HEK293 (cell line): ENCODE data around the gene SPATA2L.

ENCODE experiments used
- CTCF ChIA-PET: fragments of 350-600 bp; formaldehyde crosslinking; extraction: SDS; loops from one replicate; lab custom pipeline; 2021; ENCODE audit warnings: antibody characterized with exemption; lab: Yijun Ruan, JAX
- POLR2A ChIA-PET: fragments of 300-600 bp; formaldehyde crosslinking; extraction: SDS; loops from one replicate; lab custom pipeline; 2020; ENCODE audit warnings: antibody characterized with exemption, inconsistent platforms; lab: Yijun Ruan, JAX
- H3K27ac ChIP-seq: fragments of 200-500 bp; sonication (Bioruptor generic); 2 replicates; pipeline ENCODE4 v1.5.1; 2014; ENCODE audit warnings: low read depth, low read length, control low read depth, inconsistent platforms; ENCODE audit errors: extremely low read depth
- H3K36me3 ChIP-seq, 2 experiments: fragments of 200-500 bp in 1 of 2; sonication (Bioruptor generic) in 1 of 2; 1 replicate in 1 of 2; 2 replicates in 1 of 2; pipeline ENCODE4 v1.5.1; 2014 to 2017; ENCODE audit warnings: inconsistent platforms in 2 of 2, low read length in 2 of 2; ENCODE audit not compliant: control insufficient read depth in 2 of 2, insufficient read depth in 1 of 2
- H3K4me1 ChIP-seq: fragments of 200-500 bp; sonication (Bioruptor generic); 2 replicates; pipeline ENCODE4 v1.5.1; 2014; ENCODE audit warnings: mild to moderate bottlenecking, low read length, inconsistent platforms; ENCODE audit not compliant: control insufficient read depth, insufficient read depth
- H3K4me3 ChIP-seq: 2 replicates; pipeline ENCODE4 v1.5.1; 2011; ENCODE audit warnings: low read depth, mild to moderate bottlenecking, control low read depth, low read length, moderate library complexity
- H3K9me3 ChIP-seq: fragments of 200-500 bp; sonication (Bioruptor generic); 2 replicates; pipeline ENCODE4 v1.5.1; 2014; ENCODE audit warnings: low read depth, low read length, inconsistent platforms; ENCODE audit not compliant: control insufficient read depth, insufficient read depth
- EGR2 ChIP-seq: fragments of 450-650 bp; formaldehyde crosslinking; IDR thresholded peaks from 2 replicates; pipeline ENCODE4 v1.5.1; 2016; ENCODE audit warnings: low read depth, missing biosample characterization, missing genetic modification characterization
- GLI2 ChIP-seq: fragments of 450-650 bp; formaldehyde crosslinking; IDR thresholded peaks from 2 replicates; pipeline ENCODE4; 2017; ENCODE audit warnings: missing biosample characterization, missing genetic modification characterization, low read depth, borderline replicate concordance
- KLF1 ChIP-seq: fragments of 450-650 bp; formaldehyde crosslinking; IDR thresholded peaks from 2 replicates; pipeline ENCODE4 v1.5.1; 2016; ENCODE audit warnings: missing biosample characterization, missing genetic modification characterization
- KLF9 ChIP-seq: fragments of 450-650 bp; formaldehyde crosslinking; IDR thresholded peaks from 2 replicates; pipeline ENCODE4 v1.5.1; 2016; ENCODE audit warnings: missing biosample characterization, missing genetic modification characterization, low read depth
- PBX3 ChIP-seq: sonication (generic); formaldehyde crosslinking; IDR thresholded peaks from 2 replicates; pipeline ENCODE4 v1.8.1; 2022; ENCODE audit warnings: mild to moderate bottlenecking, moderate library complexity, missing genetic modification reagents
- REPIN1 ChIP-seq: fragments of 450-650 bp; formaldehyde crosslinking; IDR thresholded peaks from 2 replicates; pipeline ENCODE4 v1.5.1; 2017; ENCODE audit warnings: missing biosample characterization, missing genetic modification characterization, low read depth
- SCRT2 ChIP-seq: fragments of 450-650 bp; formaldehyde crosslinking; IDR thresholded peaks from 2 replicates; pipeline ENCODE4 v1.5.1; 2016; ENCODE audit warnings: missing biosample characterization, missing genetic modification characterization
- SP2 ChIP-seq: fragments of 450-650 bp; formaldehyde crosslinking; IDR thresholded peaks from 2 replicates; pipeline ENCODE4 v1.5.1; 2016; ENCODE audit warnings: missing biosample characterization, missing genetic modification characterization
- SP3 ChIP-seq: fragments of 450-650 bp; formaldehyde crosslinking; IDR thresholded peaks from 2 replicates; pipeline ENCODE4 v1.5.1; 2016; ENCODE audit warnings: missing biosample characterization, missing genetic modification characterization
- WT1 ChIP-seq: fragments of 450-650 bp; formaldehyde crosslinking; IDR thresholded peaks from 2 replicates; pipeline ENCODE4 v1.5.1; 2016; ENCODE audit warnings: missing biosample characterization, missing genetic modification characterization
- YY1 ChIP-seq: fragments of 450-650 bp; formaldehyde crosslinking; IDR thresholded peaks from 2 replicates; pipeline ENCODE4 v1.5.1; 2018; ENCODE audit warnings: missing biosample characterization, missing genetic modification characterization
- ZBTB26 ChIP-seq: fragments of 450-650 bp; formaldehyde crosslinking; optimal IDR thresholded peaks from 2 replicates; pipeline ENCODE3; 2016; ENCODE audit warnings: missing biosample characterization, mild to moderate bottlenecking, missing genetic modification characterization
- ZBTB48 ChIP-seq: fragments of 450-650 bp; formaldehyde crosslinking; IDR thresholded peaks from 2 replicates; pipeline ENCODE4 v1.5.1; 2016; ENCODE audit warnings: missing biosample characterization, missing genetic modification characterization
- ZBTB7A ChIP-seq: fragments of 450-650 bp; formaldehyde crosslinking; IDR thresholded peaks from 2 replicates; pipeline ENCODE4 v1.5.1; 2016; ENCODE audit warnings: low read depth, missing biosample characterization, missing genetic modification characterization
- ZBTB8A ChIP-seq: fragments of 450-650 bp; formaldehyde crosslinking; IDR thresholded peaks from 2 replicates; pipeline ENCODE4 v1.5.1; 2016; ENCODE audit warnings: missing biosample characterization, missing genetic modification characterization
- ZFHX2 ChIP-seq: fragments of 450-650 bp; formaldehyde crosslinking; conservative IDR thresholded peaks from 2 replicates; pipeline ENCODE4 v1.5.1; 2016; ENCODE audit warnings: missing biosample characterization, missing genetic modification characterization
- ZFP3 ChIP-seq: fragments of 450-650 bp; formaldehyde crosslinking; IDR thresholded peaks from 2 replicates; pipeline ENCODE4 v1.5.1; 2016; ENCODE audit warnings: low read depth, missing biosample characterization, missing genetic modification characterization
- ZNF138 ChIP-seq: fragments of 450-650 bp; formaldehyde crosslinking; IDR thresholded peaks from 2 replicates; pipeline ENCODE4 v1.5.1; 2016; ENCODE audit warnings: missing biosample characterization, missing genetic modification characterization, borderline replicate concordance
- ZNF169 ChIP-seq: fragments of 450-650 bp; formaldehyde crosslinking; IDR thresholded peaks from 2 replicates; pipeline ENCODE4 v1.5.1; 2016; ENCODE audit warnings: missing biosample characterization, missing genetic modification characterization
- ZNF19 ChIP-seq: fragments of 450-650 bp; formaldehyde crosslinking; IDR thresholded peaks from 2 replicates; pipeline ENCODE4; 2016; ENCODE audit warnings: missing biosample characterization, missing genetic modification characterization, low read depth
- ZNF2 ChIP-seq: fragments of 450-650 bp; formaldehyde crosslinking; IDR thresholded peaks from 2 replicates; pipeline ENCODE4 v1.5.1; 2016; ENCODE audit warnings: missing biosample characterization, missing genetic modification characterization
- ZNF26 ChIP-seq: fragments of 450-650 bp; formaldehyde crosslinking; IDR thresholded peaks from 2 replicates; pipeline ENCODE4 v1.5.1; 2016; ENCODE audit warnings: missing biosample characterization, missing genetic modification characterization
- ZNF394 ChIP-seq: fragments of 450-650 bp; formaldehyde crosslinking; IDR thresholded peaks from 2 replicates; pipeline ENCODE4 v1.5.1; 2016; ENCODE audit warnings: missing biosample characterization, missing genetic modification characterization, mild to moderate bottlenecking, moderate library complexity, borderline replicate concordance
- ZNF423 ChIP-seq: fragments of 450-650 bp; formaldehyde crosslinking; IDR thresholded peaks from 2 replicates; pipeline ENCODE4 v1.5.1; 2016; ENCODE audit warnings: missing biosample characterization, missing genetic modification characterization
- ZNF510 ChIP-seq: fragments of 450-650 bp; formaldehyde crosslinking; IDR thresholded peaks from 2 replicates; pipeline ENCODE4 v1.5.1; 2018; ENCODE audit warnings: mild to moderate bottlenecking, missing genetic modification characterization, missing biosample characterization; ENCODE audit not compliant: insufficient replicate concordance
- ZNF521 ChIP-seq: fragments of 450-650 bp; formaldehyde crosslinking; IDR thresholded peaks from 2 replicates; pipeline ENCODE4 v1.5.1; 2017; ENCODE audit warnings: missing biosample characterization, mild to moderate bottlenecking, missing genetic modification characterization
- ZNF530 ChIP-seq: fragments of 450-650 bp; formaldehyde crosslinking; IDR thresholded peaks from 2 replicates; pipeline ENCODE4 v1.5.1; 2016; ENCODE audit warnings: low read depth, missing biosample characterization, missing genetic modification characterization
- ZNF544 ChIP-seq: fragments of 450-650 bp; formaldehyde crosslinking; IDR thresholded peaks from 2 replicates; pipeline ENCODE4 v1.5.0; 2017; ENCODE audit warnings: missing biosample characterization, missing genetic modification characterization
- ZNF571 ChIP-seq: fragments of 450-650 bp; formaldehyde crosslinking; IDR thresholded peaks from 2 replicates; pipeline ENCODE4 v1.5.0; 2017; ENCODE audit warnings: missing biosample characterization, missing genetic modification characterization
- ZNF629 ChIP-seq: fragments of 450-650 bp; formaldehyde crosslinking; IDR thresholded peaks from 2 replicates; pipeline ENCODE4 v1.5.1; 2017; ENCODE audit warnings: missing biosample characterization, missing genetic modification characterization
- ZNF654 ChIP-seq: fragments of 450-650 bp; formaldehyde crosslinking; IDR thresholded peaks from 2 replicates; pipeline ENCODE4 v1.5.1; 2016; ENCODE audit warnings: low read depth, missing biosample characterization, missing genetic modification characterization
- ZNF658 ChIP-seq: fragments of 450-650 bp; formaldehyde crosslinking; IDR thresholded peaks from 2 replicates; pipeline ENCODE4; 2016; ENCODE audit warnings: missing biosample characterization, missing genetic modification characterization
- ZNF776 ChIP-seq: fragments of 450-650 bp; formaldehyde crosslinking; IDR thresholded peaks from 2 replicates; pipeline ENCODE4 v1.5.0; 2017; ENCODE audit warnings: missing biosample characterization, missing genetic modification characterization, borderline replicate concordance
- ZNF777 ChIP-seq: fragments of 450-650 bp; formaldehyde crosslinking; IDR thresholded peaks from 2 replicates; pipeline ENCODE4 v1.5.1; 2017; ENCODE audit warnings: missing biosample characterization, missing genetic modification characterization, borderline replicate concordance
- ZNF830 ChIP-seq: fragments of 450-650 bp; IDR thresholded peaks from 2 replicates; pipeline ENCODE4 v1.5.0; 2018; ENCODE audit warnings: missing biosample characterization, missing genetic modification characterization, low read depth, mild to moderate bottlenecking, moderate library complexity
- ZNF843 ChIP-seq: fragments of 450-650 bp; formaldehyde crosslinking; IDR thresholded peaks from 2 replicates; pipeline ENCODE4 v1.5.1; 2016; ENCODE audit warnings: missing biosample characterization, missing genetic modification characterization

SPATA2L gene

GRCh38 chr16:89701425-89702406 is at the start of gene SPATA2L (continued):
- TF ChIP-seq ZFHX2 (tag by site-specific recombination) (peak; percentile 73), SCRT2 (peak; percentile 70; the same call in 1 of the 2 replicates), GLI2 (no peak), PBX3 (0 out of 2 replicates have a peak, but pooled peaks have one; percentile 59), ZNF530 (no peak), ZNF521 (no peak), ZNF423 (tag by site-specific recombination) (peak; percentile 17; the same call in 1 of the 2 replicates), KLF1 (tag by site-specific recombination) (peak; percentile 20; the same call in 1 of the 2 replicates), ZNF394 (tag by site-specific recombination) (no peak), SP2 (tag by site-specific recombination) (peak; percentile 95), EGR2 (tag by site-specific recombination) (peak; percentile 46; the same call in 1 of the 2 replicates), KLF9 (tag by site-specific recombination) (peak; percentile 63; the same call in 1 of the 2 replicates), WT1 (tag by site-specific recombination) (no peak), ZNF26 (no peak), ZNF169 (no peak), ZNF830 (tag by site-specific recombination) (no peak), ZNF776 (tag by site-specific recombination) (no peak), ZNF138 (no peak), ZBTB8A (tag by site-specific recombination) (peak; percentile 73), ZNF2 (no peak), SP3 (tag by site-specific recombination) (peak; percentile 96), ZNF777 (tag by site-specific recombination) (no peak), ZFP3 (no peak)

- Histone ChIP-seq H3K27ac (no peak overlapping the region), H3K4me1 (no peaks in the 10 kb centered on the region), H3K4me3 (no peak overlapping the region), H3K36me3 (peaks cover 42 to 93% of the 10 kb centered on the region in 2 experiments; a peak in 2 of 3 replicates), H3K9me3 (no peaks in the 10 kb centered on the region)
- ChIA-PET POLR2A (no interaction called here), CTCF (interaction anchor here (0.6 kb wide), 1 partner anchor 69 kb away, joined by 3 read pairs; no protein-coding TSS in a partner anchor)
- TF ChIP-seq ZNF138 (no peak), ZNF544 (tag by site-specific recombination) (no peak), ZBTB26 (tag by site-specific recombination) (no peak), YY1 (tag by site-specific recombination) (no peak), SCRT2 (no peak), ZBTB48 (tag by site-specific recombination) (no peak), ZNF654 (tag by site-specific recombination) (no peak), ZNF19 (tag by site-specific recombination) (no peak), ZNF658 (tag by site-specific recombination) (no peak), ZNF629 (no peak), ZNF830 (tag by site-specific recombination) (no peak), ZNF510 (tag by site-specific recombination) (no peak), ZNF843 (tag by site-specific recombination) (no peak), REPIN1 (no peak), ZNF571 (no peak), ZBTB7A (no peak)
These were observed 48.1 kb upstream of the SPATA2L start for GRCh38 chr16:89749637-89750036.
